Neural cell (in vitro differentiated cells): ENCODE results near the gene ORM1. TPM values are rescaled to one million over a fixed set of nuclear protein-coding genes. Genes with fewer than 3 reads are reported as not detected.
"Not testable (repeated sequence)": the region's sequence is repeated elsewhere in the genome, so short reads cannot be mapped to it uniquely, and the experiment has no call there.

Experiments used
- H2AFZ ChIP-seq: fragments of 200-600, 300-800 bp; sonication (generic), shearing (Covaris generic); 2 replicates; pipeline ENCODE4 v1.6.0; 2014; ENCODE audit warnings: low read depth, mild to moderate bottlenecking, antibody characterized with exemption, low read length, moderate library complexity
- H3F3A ChIP-seq: fragments of 200-600 bp; shearing (Covaris generic); 2 replicates; pipeline ENCODE4 v1.6.1; 2016; ENCODE audit warnings: mild to moderate bottlenecking, moderate library complexity, mixed read lengths, antibody characterized with exemption, low read length; ENCODE audit not compliant: insufficient read depth, poor library complexity, severe bottlenecking
- H3K27ac ChIP-seq: fragments of 200-600, 300-800 bp; sonication (generic), shearing (Covaris generic); 2 replicates; pipeline ENCODE4 v1.5.1; 2014; ENCODE audit warnings: mild to moderate bottlenecking, low read length, moderate library complexity
- H3K27me3 ChIP-seq: fragments of 300-800, 200-600 bp; sonication (generic), shearing (Covaris generic); 2 replicates; pipeline ENCODE4 v1.6.0; 2014; ENCODE audit warnings: mild to moderate bottlenecking, low read depth, low read length, moderate library complexity; ENCODE audit not compliant: insufficient read depth
- H3K36me3 ChIP-seq: fragments of 300-800, 200-600 bp; sonication (generic), shearing (Covaris generic); 2 replicates; pipeline ENCODE4 v1.5.1; 2014; ENCODE audit warnings: mild to moderate bottlenecking, antibody characterized with exemption, low read length, moderate library complexity; ENCODE audit not compliant: insufficient read depth
- H3K4me2 ChIP-seq: fragments of 300-800, 200-600 bp; sonication (generic), shearing (Covaris generic); 2 replicates; pipeline ENCODE4 v1.6.0; 2014; ENCODE audit warnings: mild to moderate bottlenecking, low read length
- H3K4me3 ChIP-seq: fragments of 300-800, 200-600 bp; sonication (generic), shearing (Covaris generic); 2 replicates; pipeline ENCODE4 v1.5.1; 2014; ENCODE audit warnings: mild to moderate bottlenecking, low read length, moderate library complexity
- H3K79me2 ChIP-seq: fragments of 200-600 bp; shearing (Covaris generic); replicated peaks from 2 replicates; pipeline ENCODE4 v1.6.0; 2014; ENCODE audit warnings: mild to moderate bottlenecking, low read length, moderate library complexity; ENCODE audit not compliant: insufficient read depth
- H3K9ac ChIP-seq: fragments of 300-800, 200-600 bp; sonication (generic), shearing (Covaris generic); 2 replicates; pipeline ENCODE4 v1.6.1; 2016; ENCODE audit warnings: mild to moderate bottlenecking, low read length, mixed read lengths
- H3K9me2 ChIP-seq: fragments of 200-600 bp; shearing (Covaris generic); 2 replicates; pipeline ENCODE4 v1.6.1; 2016; ENCODE audit warnings: mild to moderate bottlenecking, low read length, mixed read lengths; ENCODE audit not compliant: insufficient read depth
- H3K9me3 ChIP-seq: fragments of 200-600, 300-800 bp; sonication (generic), shearing (Covaris generic); 2 replicates; pipeline ENCODE4 v1.6.1; 2016; ENCODE audit warnings: mild to moderate bottlenecking, mixed run types, low read length, moderate library complexity, mixed read lengths
- H4K20me1 ChIP-seq: fragments of 200-600 bp; shearing (Covaris generic); 2 replicates; pipeline ENCODE4 v1.6.1; 2016; ENCODE audit warnings: mild to moderate bottlenecking, mixed run types; ENCODE audit not compliant: insufficient read depth
- EP300 ChIP-seq: fragments of 450-650 bp; conservative IDR thresholded peaks from 2 replicates; pipeline ENCODE4 v1.6.1; 2014; ENCODE audit warnings: antibody characterized with exemption, mild to moderate bottlenecking, moderate library complexity; ENCODE audit not compliant: poor library complexity, severe bottlenecking
- EZH2 ChIP-seq: fragments of 200-600, 300-800 bp; shearing (Covaris generic), sonication (generic); IDR thresholded peaks from 2 replicates; pipeline ENCODE4 v1.6.1; 2014; ENCODE audit warnings: antibody characterized with exemption, low read length, borderline replicate concordance, mild to moderate bottlenecking; ENCODE audit not compliant: insufficient read depth, poor library complexity, severe bottlenecking
- MXI1 ChIP-seq: fragments of 450-650 bp; conservative IDR thresholded peaks from 2 replicates; pipeline ENCODE4 v1.6.1; 2014; ENCODE audit warnings: antibody characterized with exemption, mild to moderate bottlenecking; ENCODE audit not compliant: poor library complexity, severe bottlenecking
- POLR2AphosphoS5 ChIP-seq: IDR thresholded peaks from 2 replicates; pipeline ENCODE4 v1.6.1; 2012
- RAD21 ChIP-seq: fragments of 450-650 bp; conservative IDR thresholded peaks from 2 replicates; pipeline ENCODE4 v1.6.1; 2014; ENCODE audit warnings: antibody characterized with exemption, mild to moderate bottlenecking, moderate library complexity
- SMC3 ChIP-seq: fragments of 450-650 bp; conservative IDR thresholded peaks from 2 replicates; pipeline ENCODE4 v1.6.1; 2014; ENCODE audit warnings: antibody characterized with exemption, mild to moderate bottlenecking, moderate library complexity; ENCODE audit not compliant: poor library complexity
- TAF1 ChIP-seq: IDR thresholded peaks from 2 replicates; pipeline ENCODE4 v1.6.1; 2012; ENCODE audit warnings: low read depth
- polyA minus RNA-seq: library from RNA; depleted of rRNA, polyadenylated mRNA; stranded (reverse); fragments of >200 nt; gene quantifications from 2 replicates; pipeline ENCODE4 v1.2.3, GENCODE V29; 2014
- polyA plus RNA-seq: library from polyadenylated mRNA; depleted of rRNA; stranded (reverse); fragments of >200 nt; gene quantifications from 2 replicates; pipeline ENCODE4 v1.2.3, GENCODE V29; 2014
- TF ChIP-seq, protein P1 (sequence below): fragments of 450-650 bp; IDR thresholded peaks from 2 replicates; pipeline ENCODE4 v1.5.1; 2014; ENCODE audit warnings: antibody characterized with exemption, mild to moderate bottlenecking, moderate library complexity; ENCODE audit not compliant: poor library complexity, severe bottlenecking
- TF ChIP-seq, protein P2 (sequence below): IDR thresholded peaks from 2 replicates; pipeline ENCODE4 v1.6.1; 2012; ENCODE audit warnings: borderline replicate concordance

The ORM1 gene
- polyA plus RNA-seq (not detected in 2 replicates), polyA minus RNA-seq (not detected in 2 replicates)

DNA sequence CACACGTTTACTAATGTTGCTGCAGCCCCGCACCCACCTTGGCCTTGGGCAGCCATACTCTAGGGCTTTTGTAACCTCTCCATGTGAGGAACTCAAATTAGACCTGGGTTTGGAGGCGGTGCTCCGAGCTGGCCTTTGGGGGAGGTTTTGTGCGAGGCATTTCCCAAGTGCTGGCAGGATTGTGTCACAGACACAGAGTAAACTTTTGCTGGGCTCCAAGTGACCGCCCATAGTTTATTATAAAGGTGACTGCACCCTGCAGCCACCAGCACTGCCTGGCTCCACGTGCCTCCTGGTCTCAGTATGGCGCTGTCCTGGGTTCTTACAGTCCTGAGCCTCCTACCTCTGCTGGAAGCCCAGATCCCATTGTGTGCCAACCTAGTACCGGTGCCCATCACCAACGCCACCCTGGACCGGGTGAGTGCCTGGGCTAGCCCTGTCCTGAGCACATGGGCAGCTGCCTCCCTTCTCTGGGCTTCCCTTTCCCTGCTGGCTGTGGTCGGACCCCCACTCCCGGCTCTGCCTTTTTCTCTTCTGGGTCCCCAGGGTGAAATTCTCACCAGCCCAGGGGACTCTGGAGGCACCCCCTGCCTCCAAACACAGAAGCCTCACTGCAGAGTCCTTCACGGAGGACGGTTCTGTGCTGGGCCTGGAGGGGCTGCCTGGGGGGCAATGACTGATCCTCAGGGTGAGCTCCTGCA is at the start of gene ORM1:
Gene ORM1, plus strand, starts transcription at position 268 of the 701 bp plus-strand sequence. Its CDS starts 36 bp downstream, at position 304.
- H3K4me2 ChIP-seq, H3K27ac ChIP-seq, H3K4me3 ChIP-seq, H3F3A ChIP-seq, H2AFZ ChIP-seq, H3K9me3 ChIP-seq, H3K9me2 ChIP-seq, H4K20me1 ChIP-seq, H3K9ac ChIP-seq, H3K27me3 ChIP-seq, H3K36me3 ChIP-seq, H3K79me2 ChIP-seq: not testable (repeated sequence)

DNA sequence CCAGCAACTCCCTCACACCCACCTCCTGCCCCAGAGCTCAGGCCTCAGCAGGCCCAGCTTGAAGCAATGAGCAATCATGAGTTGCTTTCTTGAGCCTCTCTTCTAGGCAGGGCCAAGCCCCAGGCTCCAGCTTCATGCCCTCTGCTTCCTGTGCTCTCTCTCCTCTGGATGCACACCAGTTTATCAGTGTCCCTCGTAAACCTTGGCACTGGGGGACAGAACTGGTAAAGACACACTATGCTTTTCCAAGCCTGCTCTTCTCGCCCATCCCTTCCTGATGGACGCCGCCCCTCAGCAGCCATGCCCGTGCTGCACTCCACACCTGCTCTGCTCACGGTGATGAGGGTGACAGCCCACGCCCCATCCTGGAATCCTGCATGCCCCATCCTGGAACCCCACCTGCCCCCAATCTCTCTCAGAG is 49.4 kb upstream of the ORM1 start:
- no peaks in the 10 kb centered on the region for H3F3A ChIP-seq
- no peak overlapping the region for H3K4me2 ChIP-seq
- no peaks in the 10 kb centered on the region for H4K20me1 ChIP-seq
- H3K27me3 ChIP-seq: no peaks in the 10 kb centered on the region
- no peak overlapping the region for H3K9ac ChIP-seq
- H3K9me2 ChIP-seq: no peaks in the 10 kb centered on the region
- H3K36me3 ChIP-seq: no peaks in the 10 kb centered on the region
- H3K79me2 ChIP-seq: no peaks in the 10 kb centered on the region
- no peak overlapping the region for H3K27ac ChIP-seq
- H2AFZ ChIP-seq: no peak overlapping the region
- TF ChIP-seq EP300 (no peak), RAD21 (no peak), POLR2AphosphoS5 (no peak), MXI1 (no peak), SMC3 (no peak), EZH2 (no peak), TAF1 (no peak)
- TF ChIP-seq, protein P1, sequence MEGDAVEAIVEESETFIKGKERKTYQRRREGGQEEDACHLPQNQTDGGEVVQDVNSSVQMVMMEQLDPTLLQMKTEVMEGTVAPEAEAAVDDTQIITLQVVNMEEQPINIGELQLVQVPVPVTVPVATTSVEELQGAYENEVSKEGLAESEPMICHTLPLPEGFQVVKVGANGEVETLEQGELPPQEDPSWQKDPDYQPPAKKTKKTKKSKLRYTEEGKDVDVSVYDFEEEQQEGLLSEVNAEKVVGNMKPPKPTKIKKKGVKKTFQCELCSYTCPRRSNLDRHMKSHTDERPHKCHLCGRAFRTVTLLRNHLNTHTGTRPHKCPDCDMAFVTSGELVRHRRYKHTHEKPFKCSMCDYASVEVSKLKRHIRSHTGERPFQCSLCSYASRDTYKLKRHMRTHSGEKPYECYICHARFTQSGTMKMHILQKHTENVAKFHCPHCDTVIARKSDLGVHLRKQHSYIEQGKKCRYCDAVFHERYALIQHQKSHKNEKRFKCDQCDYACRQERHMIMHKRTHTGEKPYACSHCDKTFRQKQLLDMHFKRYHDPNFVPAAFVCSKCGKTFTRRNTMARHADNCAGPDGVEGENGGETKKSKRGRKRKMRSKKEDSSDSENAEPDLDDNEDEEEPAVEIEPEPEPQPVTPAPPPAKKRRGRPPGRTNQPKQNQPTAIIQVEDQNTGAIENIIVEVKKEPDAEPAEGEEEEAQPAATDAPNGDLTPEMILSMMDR: no peak
- TF ChIP-seq, protein P2, sequence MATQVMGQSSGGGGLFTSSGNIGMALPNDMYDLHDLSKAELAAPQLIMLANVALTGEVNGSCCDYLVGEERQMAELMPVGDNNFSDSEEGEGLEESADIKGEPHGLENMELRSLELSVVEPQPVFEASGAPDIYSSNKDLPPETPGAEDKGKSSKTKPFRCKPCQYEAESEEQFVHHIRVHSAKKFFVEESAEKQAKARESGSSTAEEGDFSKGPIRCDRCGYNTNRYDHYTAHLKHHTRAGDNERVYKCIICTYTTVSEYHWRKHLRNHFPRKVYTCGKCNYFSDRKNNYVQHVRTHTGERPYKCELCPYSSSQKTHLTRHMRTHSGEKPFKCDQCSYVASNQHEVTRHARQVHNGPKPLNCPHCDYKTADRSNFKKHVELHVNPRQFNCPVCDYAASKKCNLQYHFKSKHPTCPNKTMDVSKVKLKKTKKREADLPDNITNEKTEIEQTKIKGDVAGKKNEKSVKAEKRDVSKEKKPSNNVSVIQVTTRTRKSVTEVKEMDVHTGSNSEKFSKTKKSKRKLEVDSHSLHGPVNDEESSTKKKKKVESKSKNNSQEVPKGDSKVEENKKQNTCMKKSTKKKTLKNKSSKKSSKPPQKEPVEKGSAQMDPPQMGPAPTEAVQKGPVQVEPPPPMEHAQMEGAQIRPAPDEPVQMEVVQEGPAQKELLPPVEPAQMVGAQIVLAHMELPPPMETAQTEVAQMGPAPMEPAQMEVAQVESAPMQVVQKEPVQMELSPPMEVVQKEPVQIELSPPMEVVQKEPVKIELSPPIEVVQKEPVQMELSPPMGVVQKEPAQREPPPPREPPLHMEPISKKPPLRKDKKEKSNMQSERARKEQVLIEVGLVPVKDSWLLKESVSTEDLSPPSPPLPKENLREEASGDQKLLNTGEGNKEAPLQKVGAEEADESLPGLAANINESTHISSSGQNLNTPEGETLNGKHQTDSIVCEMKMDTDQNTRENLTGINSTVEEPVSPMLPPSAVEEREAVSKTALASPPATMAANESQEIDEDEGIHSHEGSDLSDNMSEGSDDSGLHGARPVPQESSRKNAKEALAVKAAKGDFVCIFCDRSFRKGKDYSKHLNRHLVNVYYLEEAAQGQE: no peak
- H3K4me3 ChIP-seq: no peak overlapping the region
- H3K9me3 ChIP-seq: no peaks in the 10 kb centered on the region
